Body of pancreas (tissue), 4 donors: ENCODE data around the gene DEFB128.
"Not testable (repeated sequence)": the region's sequence is repeated elsewhere in the genome, so short reads cannot be mapped to it uniquely, and the experiment has no call there.

Experiments used
- CTCF ChIP-seq, 7 experiments: fragments of 450-650 bp in 4 of 7; fragments of 200-600 bp in 3 of 7; sonication (generic) in 3 of 7; IDR thresholded peaks; one replicate each; pipeline ENCODE4 v1.5.1; 2016 to 2019; ENCODE audit warnings: antibody characterized with exemption in 7 of 7
- POLR2A ChIP-seq, 3 donors: fragments of 450-650 bp; IDR thresholded peaks; one replicate each; pipeline ENCODE4 v1.6.1; 2016; ENCODE audit warnings: antibody characterized with exemption in 3 of 3, mild to moderate bottlenecking in 2 of 3

- not testable (repeated sequence) for TF ChIP-seq CTCF, POLR2A (IDR thresholded peaks at IDR 0.05)
These were observed 36.4 kb upstream of the DEFB128 start for GRCh38 chr20:225879-226278.
